Kidney (tissue), 14 donors: ENCODE measurements around the gene UBASH3B. TPM values are rescaled to one million over a fixed set of nuclear protein-coding genes. Genes with fewer than 3 reads are reported as not detected.
A peak's percentile ranks its signal among the peaks of the same experiment; 100 is the strongest.
"Not testable (repeated sequence)": the region's sequence is repeated elsewhere in the genome, so short reads cannot be mapped to it uniquely, and the experiment has no call there.

Experiments used
- DNase-seq, 5 donors: peaks; one replicate each; pipeline ENCODE4 v3.0.0-alpha.2; 2013 to 2020
- FAIRE-seq: peaks from 2 replicates; lab custom pipeline; 2012; peaks lifted over from hg19 to GRCh38; lab: Jason Lieb, UNC
- H3K27ac ChIP-seq, 2 donors: one replicate each; pipeline ENCODE4 v1.7.0; 2013; ENCODE audit warnings: low read depth in 2 of 2, low read length in 2 of 2, inconsistent platforms in 1 of 2
- H3K27me3 ChIP-seq: one replicate; pipeline ENCODE4 v1.7.1; 2013; ENCODE audit warnings: low read length, inconsistent platforms; ENCODE audit not compliant: control insufficient read depth, insufficient read depth
- H3K36me3 ChIP-seq, 3 donors: one replicate each; pipeline versions ENCODE4 v1.7.0 to v1.7.1; 2013; ENCODE audit warnings: low read length in 3 of 3, control low read depth in 1 of 3, inconsistent platforms in 1 of 3; ENCODE audit not compliant: insufficient read depth in 3 of 3, control insufficient read depth in 2 of 3
- H3K4me1 ChIP-seq, 3 donors: one replicate each; pipeline versions ENCODE4 v1.7.0 to v1.7.1; 2013; ENCODE audit warnings: low read length in 3 of 3, inconsistent platforms in 1 of 3, low read depth in 1 of 3; ENCODE audit not compliant: control insufficient read depth in 2 of 3, insufficient read depth in 2 of 3
- H3K4me3 ChIP-seq, 3 donors: one replicate each; pipeline versions ENCODE4 v1.7.0 to v1.8.1; 2013; ENCODE audit warnings: low read length in 3 of 3, control low read depth in 1 of 3, inconsistent platforms in 1 of 3
- H3K9ac ChIP-seq, 3 donors: one replicate each; pipeline versions ENCODE4 v1.7.0 to v1.7.1; 2013; ENCODE audit warnings: low read length in 3 of 3, control low read depth in 1 of 3, inconsistent platforms in 1 of 3
- H3K9me3 ChIP-seq, 3 donors: one replicate each; pipeline versions ENCODE4 v1.7.0 to v1.7.1; 2013; ENCODE audit warnings: low read length in 3 of 3, control low read depth in 1 of 3, inconsistent platforms in 1 of 3; ENCODE audit not compliant: control insufficient read depth in 2 of 3, insufficient read depth in 1 of 3
- intact Hi-C: fragments of 100-400 bp; cut with DNase I; formaldehyde crosslinking; loops from one replicate; pipeline ENCODE4 v1.11.1; 2022
- polyA plus RNA-seq: library from polyadenylated mRNA; stranded (reverse); fragments of 350-450 nt; fragmentation: Illumina TruSeq; extraction: RNeasy Lipid Tissue Mini Kit (QIAGEN cat#74804); gene quantifications from one replicate; pipeline ENCODE4 v1.2.3, GENCODE V29; 2014; ENCODE audit warnings: low read depth, low replicate concordance; ENCODE audit not compliant: insufficient read depth
- total RNA-seq: library from RNA; stranded (reverse); fragmentation: NEBNext Ultra II Directional; extraction: Animal tissue kit (Norgen Biotek cat#: 25700); gene quantifications from one replicate; pipeline ENCODE4 v1.2.1, GENCODE V29; 2021
- TF ChIP-seq, protein P1 (sequence below): IDR thresholded peaks from 3 replicates; pipeline ENCODE4 v1.5.1; 2012; ENCODE audit warnings: mild to moderate bottlenecking, moderate library complexity, borderline replicate concordance; ENCODE audit not compliant: insufficient read depth; ENCODE audit errors: extremely low read depth
- donor health status: control.
- donor health status: control.
- donor health status: control.
- donor health status: control.
- donor health status: control.
- donor health status: DM: yes; HTN: yes; CAD: no.
- donor health status: Normal renal cell carcinoma (clear cell type).

Gene UBASH3B
- total and polyA plus RNA-seq, 2 donors from 2014 or later: 0.62 to 22.8 TPM

DNA sequence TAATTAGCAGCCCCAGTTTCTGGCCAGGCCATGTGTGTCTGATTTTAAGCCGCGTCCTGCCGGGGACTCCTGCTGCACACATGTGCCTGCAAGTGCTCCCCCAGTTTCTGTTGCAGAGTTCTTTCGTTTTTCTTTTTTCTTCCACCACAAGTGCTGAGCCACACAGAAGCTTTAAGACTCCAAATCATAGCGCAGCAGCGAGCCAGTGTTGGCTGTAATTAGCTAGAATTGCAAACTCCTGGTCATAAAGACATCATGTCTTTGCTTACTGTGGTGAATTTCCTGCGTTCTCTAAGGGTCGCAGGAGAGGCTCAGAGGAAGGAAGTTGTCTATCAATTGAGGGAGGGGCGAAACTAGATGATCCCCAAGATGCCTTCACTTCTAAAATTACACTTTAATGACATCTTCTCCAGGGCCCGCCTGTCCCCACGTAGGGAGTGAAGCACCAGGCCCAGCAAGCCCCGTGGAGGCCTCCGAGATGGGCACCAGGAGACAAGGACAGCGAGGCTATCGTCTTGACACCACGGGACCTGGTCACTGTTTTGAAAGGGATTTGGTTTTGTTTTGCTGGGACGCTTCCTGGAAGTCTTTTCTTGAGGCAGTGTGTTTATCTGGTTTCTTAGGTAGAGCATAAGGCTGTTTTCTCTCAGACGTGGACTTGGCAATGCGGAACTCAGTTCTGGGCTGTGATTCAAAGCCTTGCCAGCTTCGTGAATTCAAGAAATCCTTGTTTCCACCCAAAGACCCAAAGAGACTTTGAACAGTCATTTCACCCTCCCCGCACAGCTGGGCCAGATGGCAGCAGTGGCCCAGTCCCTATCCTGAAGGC, 71.8 kb downstream of the UBASH3B start:
- no peak overlapping the region for H3K4me3 ChIP-seq
- no peak for FAIRE-seq

DNA sequence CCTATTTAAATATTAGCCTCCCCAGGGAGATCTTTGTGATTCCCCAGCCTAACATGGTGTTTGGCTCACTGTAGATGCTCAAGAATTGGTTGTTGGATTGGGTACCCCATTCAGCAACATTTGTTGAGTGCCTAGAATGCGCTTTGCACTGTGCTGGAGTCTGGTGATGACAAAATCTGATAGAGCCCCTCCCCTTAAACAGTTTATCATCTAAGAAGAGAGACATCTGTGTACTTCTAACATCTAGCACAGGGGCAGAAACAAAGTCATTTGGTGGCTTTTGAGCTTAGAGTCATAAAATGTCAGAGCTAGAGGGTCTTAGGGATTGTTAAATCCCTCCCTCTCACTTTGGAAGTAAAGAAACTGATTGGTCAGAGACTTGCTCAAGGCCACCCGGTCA, 73.0 kb downstream of the UBASH3B start:
- Histone ChIP-seq H3K27ac (no peak overlapping the region), H3K27me3 (no peaks in the 10 kb centered on the region), H3K9me3 (no peaks in the 10 kb centered on the region), H3K4me3 (no peak overlapping the region), H3K4me1 (peaks cover 7 to 11% (median 8%) of the 10 kb centered on the region in 3 donors), H3K9ac (no peak overlapping the region), H3K36me3 (no peaks in the 10 kb centered on the region)
- FAIRE-seq: no peak
- TF ChIP-seq, protein P1, sequence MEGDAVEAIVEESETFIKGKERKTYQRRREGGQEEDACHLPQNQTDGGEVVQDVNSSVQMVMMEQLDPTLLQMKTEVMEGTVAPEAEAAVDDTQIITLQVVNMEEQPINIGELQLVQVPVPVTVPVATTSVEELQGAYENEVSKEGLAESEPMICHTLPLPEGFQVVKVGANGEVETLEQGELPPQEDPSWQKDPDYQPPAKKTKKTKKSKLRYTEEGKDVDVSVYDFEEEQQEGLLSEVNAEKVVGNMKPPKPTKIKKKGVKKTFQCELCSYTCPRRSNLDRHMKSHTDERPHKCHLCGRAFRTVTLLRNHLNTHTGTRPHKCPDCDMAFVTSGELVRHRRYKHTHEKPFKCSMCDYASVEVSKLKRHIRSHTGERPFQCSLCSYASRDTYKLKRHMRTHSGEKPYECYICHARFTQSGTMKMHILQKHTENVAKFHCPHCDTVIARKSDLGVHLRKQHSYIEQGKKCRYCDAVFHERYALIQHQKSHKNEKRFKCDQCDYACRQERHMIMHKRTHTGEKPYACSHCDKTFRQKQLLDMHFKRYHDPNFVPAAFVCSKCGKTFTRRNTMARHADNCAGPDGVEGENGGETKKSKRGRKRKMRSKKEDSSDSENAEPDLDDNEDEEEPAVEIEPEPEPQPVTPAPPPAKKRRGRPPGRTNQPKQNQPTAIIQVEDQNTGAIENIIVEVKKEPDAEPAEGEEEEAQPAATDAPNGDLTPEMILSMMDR: no peak
- no peak for DNase-seq
- intact Hi-C loops: no loop called here

More for the DNA sequence above, 71.8 kb downstream of the UBASH3B start:
- Histone ChIP-seq H3K4me1 (peaks cover 5 to 8% (median 7%) of the 10 kb centered on the region in 3 donors), H3K9me3 (no peaks in the 10 kb centered on the region), H3K27me3 (no peaks in the 10 kb centered on the region), H3K36me3 (no peaks in the 10 kb centered on the region), H3K27ac (peak overlapping the region; percentile 41 to 66), H3K9ac (peak overlapping the region in 2 of 3 donors; percentile 8 to 19)
- intact Hi-C loops: no loop called here
- peak in 3 of 5 donors; percentile 48 to 86 (median 69) for DNase-seq
- TF ChIP-seq, protein P1: no peak

DNA sequence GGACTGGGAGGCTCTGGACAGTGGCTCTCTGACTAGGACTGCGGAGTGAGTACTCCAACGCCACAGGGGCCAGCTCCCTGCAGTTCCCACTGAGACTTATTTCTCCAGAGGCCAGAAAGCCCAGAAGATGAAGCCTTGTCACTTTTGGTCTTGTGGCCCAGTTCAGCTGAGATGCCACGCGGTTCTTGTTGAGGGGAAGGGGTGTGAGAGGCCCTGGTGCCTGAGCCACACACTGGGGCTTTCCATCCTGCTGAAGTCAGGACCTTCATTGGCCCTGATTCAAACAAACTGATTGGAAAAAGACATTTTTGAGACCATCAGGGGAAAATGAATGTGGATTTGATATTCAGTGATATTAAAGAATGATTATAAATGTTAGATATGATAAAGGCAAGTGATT, 73.6 kb downstream of the UBASH3B start:
- Histone ChIP-seq H3K36me3 (no peaks in the 10 kb centered on the region), H3K27me3 (no peaks in the 10 kb centered on the region), H3K9ac (no peak overlapping the region), H3K9me3 (no peaks in the 10 kb centered on the region), H3K27ac (no peak overlapping the region), H3K4me3 (no peak overlapping the region), H3K4me1 (peaks cover 8 to 11% (median 8%) of the 10 kb centered on the region in 3 donors)
- DNase-seq (no peak), FAIRE-seq (no peak)
- intact Hi-C loops: no loop called here
- TF ChIP-seq, protein P1: no peak

DNA sequence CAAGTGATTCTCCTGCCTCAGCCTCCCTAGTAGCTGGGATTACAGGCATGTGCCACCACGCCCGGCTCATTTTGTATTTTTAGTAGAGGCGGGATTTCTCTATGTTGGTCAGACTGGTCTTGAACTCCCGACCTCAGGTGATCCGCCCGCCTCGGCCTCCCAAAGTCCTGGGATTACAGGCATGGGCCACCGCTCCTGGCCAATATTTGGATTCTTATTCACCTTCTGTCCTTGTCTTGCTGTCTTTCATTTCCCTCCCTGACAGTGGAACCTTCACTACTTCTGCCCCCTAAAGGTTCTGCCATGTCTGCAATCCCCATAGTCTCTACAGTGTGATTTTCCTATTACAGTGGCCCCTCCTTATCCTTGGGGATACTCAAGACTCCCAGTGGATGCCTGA, 75.2 kb downstream of the UBASH3B start:
- peaks cover 9 to 11% (median 11%) of the 10 kb centered on the region in 3 donors for H3K4me1 ChIP-seq
- H3K9me3 ChIP-seq, DNase-seq, H3K27ac ChIP-seq, H3K9ac ChIP-seq, H3K4me3 ChIP-seq, H3K36me3 ChIP-seq, intact Hi-C loops, H3K27me3 ChIP-seq, FAIRE-seq: not testable (repeated sequence)
